A673 (cell line): Measurements from ENCODE around the gene SETX.

Experiments
- CTCF ChIP-seq: fragments of 300-800, 200-600 bp; sonication (generic); conservative IDR thresholded peaks from 2 replicates; pipeline ENCODE4 v1.5.1; 2017; ENCODE audit warnings: low read depth, mild to moderate bottlenecking, antibody characterized with exemption, low read length, moderate library complexity, mixed read lengths
- EZH2 ChIP-seq: fragments of 200-600 bp; sonication (generic); IDR thresholded peaks from 2 replicates; pipeline ENCODE4 v1.6.1; 2017; ENCODE audit warnings: borderline replicate concordance, low read depth, mild to moderate bottlenecking, mixed read lengths, antibody characterized with exemption, low read length; ENCODE audit not compliant: poor library complexity, severe bottlenecking

- TF ChIP-seq CTCF (no peak), EZH2 (no peak)
Observed at GRCh38 chr9:132288966-132289365, 65.8 kb downstream of the SETX start.
